ENCODE data around the gene NOTCH2. TPM values are rescaled to one million over a fixed set of nuclear protein-coding genes. Genes with fewer than 3 reads are reported as not detected.

NOTCH2 gene
- total and polyA plus RNA-seq, 2 donors (not counting 1 experiment from before 2014, with no cell fraction given), result 32.1 to 184 TPM

DNA sequence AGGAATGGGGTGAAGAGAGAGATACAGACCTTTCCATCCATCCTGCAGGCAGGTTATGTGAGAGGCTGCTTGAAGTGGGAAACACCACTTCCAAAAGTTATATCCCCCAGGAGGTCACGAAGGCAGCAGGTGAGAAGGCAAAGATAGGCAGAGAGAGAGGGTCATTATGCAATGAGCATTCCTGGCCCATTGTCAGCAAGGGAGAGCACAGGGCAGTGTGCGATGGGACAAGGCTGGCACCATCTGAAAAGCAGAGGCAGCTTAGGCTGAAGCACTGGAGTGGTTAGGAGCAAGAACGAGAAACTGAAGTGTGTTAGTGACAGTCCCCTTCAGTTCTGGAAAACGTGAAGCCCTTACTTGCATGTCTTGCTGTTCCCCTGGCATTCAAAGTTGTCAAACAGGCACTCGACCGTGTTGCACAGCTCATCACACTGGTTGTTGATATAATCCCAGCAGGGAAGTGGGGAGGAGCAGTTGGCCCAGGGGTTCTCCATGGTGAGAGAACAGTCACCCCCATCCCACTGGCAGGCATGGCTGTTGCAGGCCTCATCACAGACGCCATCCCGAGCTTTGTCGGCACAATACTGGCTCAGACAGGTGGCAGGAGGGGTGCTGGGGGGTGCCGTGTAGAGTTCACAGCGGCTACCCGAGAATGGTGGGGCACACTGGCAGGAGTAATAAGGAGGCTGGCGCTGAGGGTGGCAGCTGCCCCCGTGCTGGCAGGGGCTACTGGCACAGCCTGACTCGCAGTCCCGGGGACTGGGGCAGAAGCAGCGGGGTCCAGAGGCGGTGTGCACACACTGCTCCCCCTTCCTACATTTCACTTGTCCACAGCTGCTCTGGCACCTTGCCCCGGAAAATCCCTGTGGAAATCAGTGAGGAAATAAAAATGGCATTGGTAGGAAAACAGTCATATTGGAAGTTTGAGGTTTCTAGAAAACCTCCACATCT lies 144.2 kb downstream of the NOTCH2 start:
- no peaks in the 10 kb centered on the region for H3K9me3 Mint-ChIP-seq (ENCODE audit: insufficient read depth)
- no peak overlapping the region for H3K27ac ChIP-seq (ENCODE audit: low read length in 2 of 2)
- no peaks in the 10 kb centered on the region for H3K4me1 Mint-ChIP-seq
- no peak overlapping the region for H2AFZ ChIP-seq (ENCODE audit: insufficient read depth, low read depth, low read length, poor library complexity, severe bottlenecking)
- H3K36me3 ChIP-seq (replicated peaks in 1 of 2; ENCODE audit: control extremely low read depth in 1 of 2, control insufficient read depth in 1 of 2, extremely low read depth in 1 of 2, insufficient read depth in 2 of 2, low read length in 1 of 2), result peaks cover 20 to 100% of the 10 kb centered on the region in 2 experiments
- H3K4me2 ChIP-seq (replicated peaks; ENCODE audit: low read depth, low read length, poor library complexity, severe bottlenecking), result no peak overlapping the region
- TF ChIP-seq, protein P1, sequence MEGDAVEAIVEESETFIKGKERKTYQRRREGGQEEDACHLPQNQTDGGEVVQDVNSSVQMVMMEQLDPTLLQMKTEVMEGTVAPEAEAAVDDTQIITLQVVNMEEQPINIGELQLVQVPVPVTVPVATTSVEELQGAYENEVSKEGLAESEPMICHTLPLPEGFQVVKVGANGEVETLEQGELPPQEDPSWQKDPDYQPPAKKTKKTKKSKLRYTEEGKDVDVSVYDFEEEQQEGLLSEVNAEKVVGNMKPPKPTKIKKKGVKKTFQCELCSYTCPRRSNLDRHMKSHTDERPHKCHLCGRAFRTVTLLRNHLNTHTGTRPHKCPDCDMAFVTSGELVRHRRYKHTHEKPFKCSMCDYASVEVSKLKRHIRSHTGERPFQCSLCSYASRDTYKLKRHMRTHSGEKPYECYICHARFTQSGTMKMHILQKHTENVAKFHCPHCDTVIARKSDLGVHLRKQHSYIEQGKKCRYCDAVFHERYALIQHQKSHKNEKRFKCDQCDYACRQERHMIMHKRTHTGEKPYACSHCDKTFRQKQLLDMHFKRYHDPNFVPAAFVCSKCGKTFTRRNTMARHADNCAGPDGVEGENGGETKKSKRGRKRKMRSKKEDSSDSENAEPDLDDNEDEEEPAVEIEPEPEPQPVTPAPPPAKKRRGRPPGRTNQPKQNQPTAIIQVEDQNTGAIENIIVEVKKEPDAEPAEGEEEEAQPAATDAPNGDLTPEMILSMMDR (IDR thresholded peaks at IDR 0.05), result no peak
- no peak for TF ChIP-seq EZH2 (IDR thresholded peaks at IDR 0.05; ENCODE audit: borderline replicate concordance, insufficient read depth, low read depth, low read length, poor library complexity, severe bottlenecking)
- H3K27ac Mint-ChIP-seq, result peak overlapping the region; percentile 54
- H3K9ac ChIP-seq (ENCODE audit: low read length), result no peak overlapping the region
- DNase-seq (no peak), ATAC-seq (ENCODE audit: low read depth) (no peak)
- no peaks in the 10 kb centered on the region for H3K27me3 Mint-ChIP-seq
- H3K4me1 ChIP-seq (ENCODE audit: control insufficient read depth in 2 of 2, insufficient read depth in 2 of 2, low read length in 2 of 2), result no peaks in the 10 kb centered on the region
- intact Hi-C loops (cut with micrococcal nuclease), result no loop called here
- peaks cover 7% of the 10 kb centered on the region for H4K20me1 ChIP-seq (ENCODE audit: control insufficient read depth, insufficient read depth, low read length, poor library complexity, severe bottlenecking)
- ChIA-PET POLR2A (no interaction called here), CTCF (interaction anchor here (1.5 kb wide), 1 partner anchor 23 kb away, joined by 3 read pairs; no protein-coding TSS in a partner anchor)
- H3K79me2 ChIP-seq (ENCODE audit: control insufficient read depth, insufficient read depth, low read length), result no peaks in the 10 kb centered on the region
- H3K4me3 ChIP-seq (ENCODE audit: control extremely low read depth in 1 of 5, extremely low read depth in 1 of 5, insufficient read depth in 1 of 5, low read depth in 2 of 5, low read length in 4 of 5), result no peak overlapping the region
- no peaks in the 10 kb centered on the region for H3K9me3 ChIP-seq (ENCODE audit: control extremely low read depth in 1 of 3, control insufficient read depth in 2 of 3, insufficient read depth in 1 of 3, low read length in 2 of 3)
- no peak overlapping the region for H3K4me3 Mint-ChIP-seq
- 98% methylated on average over 13 of the region's 19 CpGs for WGBS (ENCODE audit: insufficient coverage)
- no peaks in the 10 kb centered on the region for H3K27me3 ChIP-seq (replicated peaks in 1 of 4; ENCODE audit: control extremely low read depth in 1 of 4, control insufficient read depth in 3 of 4, insufficient read depth in 4 of 4, low read length in 3 of 4)
